Breast epithelium (tissue), 3 donors: ENCODE results near the gene C3orf70.

ENCODE experiments used
- POLR2A ChIP-seq: fragments of 450-650 bp; IDR thresholded peaks from one replicate; pipeline ENCODE4 v1.6.1; 2016; ENCODE audit warnings: antibody characterized with exemption, mild to moderate bottlenecking, moderate library complexity
- TF ChIP-seq, protein P1 (sequence below), 3 donors: fragments of 450-650 bp; IDR thresholded peaks; one replicate each; pipeline ENCODE4 v1.5.1; 2016 to 2017; ENCODE audit warnings: antibody characterized with exemption in 3 of 3, mild to moderate bottlenecking in 3 of 3, moderate library complexity in 3 of 3

GRCh38 chr3:185144784-185145183 lies 8.1 kb downstream of the C3orf70 start:
- TF ChIP-seq POLR2A: no peak
- TF ChIP-seq, protein P1, sequence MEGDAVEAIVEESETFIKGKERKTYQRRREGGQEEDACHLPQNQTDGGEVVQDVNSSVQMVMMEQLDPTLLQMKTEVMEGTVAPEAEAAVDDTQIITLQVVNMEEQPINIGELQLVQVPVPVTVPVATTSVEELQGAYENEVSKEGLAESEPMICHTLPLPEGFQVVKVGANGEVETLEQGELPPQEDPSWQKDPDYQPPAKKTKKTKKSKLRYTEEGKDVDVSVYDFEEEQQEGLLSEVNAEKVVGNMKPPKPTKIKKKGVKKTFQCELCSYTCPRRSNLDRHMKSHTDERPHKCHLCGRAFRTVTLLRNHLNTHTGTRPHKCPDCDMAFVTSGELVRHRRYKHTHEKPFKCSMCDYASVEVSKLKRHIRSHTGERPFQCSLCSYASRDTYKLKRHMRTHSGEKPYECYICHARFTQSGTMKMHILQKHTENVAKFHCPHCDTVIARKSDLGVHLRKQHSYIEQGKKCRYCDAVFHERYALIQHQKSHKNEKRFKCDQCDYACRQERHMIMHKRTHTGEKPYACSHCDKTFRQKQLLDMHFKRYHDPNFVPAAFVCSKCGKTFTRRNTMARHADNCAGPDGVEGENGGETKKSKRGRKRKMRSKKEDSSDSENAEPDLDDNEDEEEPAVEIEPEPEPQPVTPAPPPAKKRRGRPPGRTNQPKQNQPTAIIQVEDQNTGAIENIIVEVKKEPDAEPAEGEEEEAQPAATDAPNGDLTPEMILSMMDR (IDR thresholded peaks at IDR 0.05): no peak
